Neutrophil (primary cell): ENCODE results near the gene COL5A2.

ENCODE experiments used
- H3K27ac ChIP-seq: fragments of 200-600 bp; sonication (generic); 2 replicates; pipeline ENCODE4 v1.5.1; 2016; ENCODE audit warnings: mild to moderate bottlenecking, moderate library complexity
- H3K27me3 ChIP-seq: fragments of 200-600 bp; sonication (generic); 2 replicates; pipeline ENCODE4 v1.6.0; 2016; ENCODE audit warnings: mild to moderate bottlenecking
- H3K36me3 ChIP-seq: fragments of 200-600 bp; sonication (generic); 2 replicates; pipeline ENCODE4 v1.5.1; 2017
- H3K4me1 ChIP-seq, 2 experiments: fragments of 200-600 bp in 1 of 2; sonication (generic) in 1 of 2; 1 replicate in 1 of 2; 2 replicates in 1 of 2; pipeline versions ENCODE4 v1.5.1 to v1.6.1; 2013 to 2016; ENCODE audit warnings: low read depth in 1 of 2, low read length in 1 of 2, mild to moderate bottlenecking in 1 of 2, moderate library complexity in 1 of 2; ENCODE audit not compliant: control insufficient read depth in 1 of 2, insufficient read depth in 1 of 2
- H3K4me3 ChIP-seq, 2 experiments: fragments of 200-600 bp in 1 of 2; sonication (generic) in 1 of 2; 1 replicate in 1 of 2; 2 replicates in 1 of 2; pipeline ENCODE4 v1.5.1; 2013 to 2016; ENCODE audit warnings: low read depth in 1 of 2, low read length in 1 of 2, mild to moderate bottlenecking in 1 of 2, moderate library complexity in 1 of 2
- H3K9me3 ChIP-seq: fragments of 200-600 bp; sonication (generic); 2 replicates; pipeline ENCODE4 v1.5.1; 2016
- TF ChIP-seq, protein P1 (sequence below): fragments of 200-600 bp; sonication (generic); IDR thresholded peaks from 2 replicates; pipeline ENCODE4 v1.5.1; 2016; ENCODE audit warnings: antibody characterized with exemption

COL5A2 gene

DNA sequence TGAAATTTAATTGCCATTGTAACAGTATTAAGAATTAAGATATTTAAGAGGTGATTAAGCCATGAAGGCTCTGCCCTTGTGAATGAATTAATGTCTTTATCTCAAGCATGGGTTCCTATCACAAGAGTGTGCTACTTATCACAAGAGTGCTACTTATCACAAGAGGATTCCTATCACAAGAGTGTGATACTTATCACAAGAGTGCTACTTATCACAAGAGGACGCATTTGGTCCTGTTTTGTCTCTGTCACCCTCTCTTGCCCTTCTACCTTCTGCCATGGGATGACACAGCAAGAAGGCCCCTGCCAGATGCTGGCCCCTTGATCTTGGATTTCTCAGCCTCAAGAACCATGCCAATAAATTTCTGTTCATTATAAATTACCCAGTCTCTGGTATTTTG lies 13.2 kb upstream of the COL5A2 start:
- Histone ChIP-seq H3K4me1 (no peaks in the 10 kb centered on the region), H3K4me3 (no peak overlapping the region)
- TF ChIP-seq, protein P1, sequence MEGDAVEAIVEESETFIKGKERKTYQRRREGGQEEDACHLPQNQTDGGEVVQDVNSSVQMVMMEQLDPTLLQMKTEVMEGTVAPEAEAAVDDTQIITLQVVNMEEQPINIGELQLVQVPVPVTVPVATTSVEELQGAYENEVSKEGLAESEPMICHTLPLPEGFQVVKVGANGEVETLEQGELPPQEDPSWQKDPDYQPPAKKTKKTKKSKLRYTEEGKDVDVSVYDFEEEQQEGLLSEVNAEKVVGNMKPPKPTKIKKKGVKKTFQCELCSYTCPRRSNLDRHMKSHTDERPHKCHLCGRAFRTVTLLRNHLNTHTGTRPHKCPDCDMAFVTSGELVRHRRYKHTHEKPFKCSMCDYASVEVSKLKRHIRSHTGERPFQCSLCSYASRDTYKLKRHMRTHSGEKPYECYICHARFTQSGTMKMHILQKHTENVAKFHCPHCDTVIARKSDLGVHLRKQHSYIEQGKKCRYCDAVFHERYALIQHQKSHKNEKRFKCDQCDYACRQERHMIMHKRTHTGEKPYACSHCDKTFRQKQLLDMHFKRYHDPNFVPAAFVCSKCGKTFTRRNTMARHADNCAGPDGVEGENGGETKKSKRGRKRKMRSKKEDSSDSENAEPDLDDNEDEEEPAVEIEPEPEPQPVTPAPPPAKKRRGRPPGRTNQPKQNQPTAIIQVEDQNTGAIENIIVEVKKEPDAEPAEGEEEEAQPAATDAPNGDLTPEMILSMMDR = no peak

DNA sequence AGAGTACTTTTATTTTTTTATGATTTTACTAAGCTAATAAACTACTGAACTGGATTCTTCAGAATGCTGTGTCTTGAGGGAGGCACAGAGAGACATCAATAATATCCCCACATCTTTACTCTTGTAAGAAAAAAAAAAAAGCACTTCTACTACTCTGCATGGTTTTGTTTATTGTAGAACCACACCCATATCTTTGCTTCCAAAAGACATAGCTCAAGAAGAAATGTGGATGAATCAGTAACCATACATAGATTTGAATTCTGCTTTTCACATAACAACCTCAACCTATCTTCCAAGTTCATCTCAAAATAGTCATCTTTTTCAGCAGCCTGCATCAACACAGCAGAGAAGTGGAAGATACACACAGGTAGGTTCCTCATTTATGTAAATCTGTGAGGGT lies 12.2 kb upstream of the COL5A2 start:
- H3K36me3 ChIP-seq = no peaks in the 10 kb centered on the region
- no peak overlapping the region for H3K27ac ChIP-seq
- TF ChIP-seq, protein P1 = no peak
- H3K27me3 ChIP-seq = no peaks in the 10 kb centered on the region
- no peaks in the 10 kb centered on the region for H3K4me1 ChIP-seq
- H3K9me3 ChIP-seq = no peaks in the 10 kb centered on the region
- H3K4me3 ChIP-seq = no peak overlapping the region

More for the DNA sequence above, 13.2 kb upstream of the COL5A2 start:
- Histone ChIP-seq H3K27ac (no peak overlapping the region), H3K36me3 (no peaks in the 10 kb centered on the region), H3K9me3 (no peaks in the 10 kb centered on the region), H3K27me3 (no peaks in the 10 kb centered on the region)

DNA sequence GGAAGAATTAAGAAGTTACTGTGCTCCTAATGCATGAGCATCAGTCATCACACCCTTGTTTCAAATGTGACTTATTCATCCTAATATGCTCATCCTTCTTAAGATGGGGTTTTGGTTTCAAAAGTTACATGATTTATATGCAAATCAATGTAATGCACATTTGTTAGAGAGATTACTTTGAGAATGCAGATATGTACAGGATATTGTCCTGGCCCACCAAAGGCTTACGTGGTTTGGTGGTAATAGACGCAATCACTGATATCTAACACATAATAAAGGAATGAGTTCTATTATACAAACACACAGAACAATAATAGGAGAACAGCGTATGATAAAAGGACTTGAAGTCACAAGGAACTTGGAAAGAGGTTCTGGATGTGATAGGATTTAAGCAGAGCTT lies 11.1 kb upstream of the COL5A2 start:
- TF ChIP-seq, protein P1 = no peak
- Histone ChIP-seq H3K36me3 (no peaks in the 10 kb centered on the region), H3K9me3 (no peaks in the 10 kb centered on the region), H3K4me3 (no peak overlapping the region), H3K27me3 (no peaks in the 10 kb centered on the region), H3K27ac (no peak overlapping the region), H3K4me1 (no peaks in the 10 kb centered on the region)

DNA sequence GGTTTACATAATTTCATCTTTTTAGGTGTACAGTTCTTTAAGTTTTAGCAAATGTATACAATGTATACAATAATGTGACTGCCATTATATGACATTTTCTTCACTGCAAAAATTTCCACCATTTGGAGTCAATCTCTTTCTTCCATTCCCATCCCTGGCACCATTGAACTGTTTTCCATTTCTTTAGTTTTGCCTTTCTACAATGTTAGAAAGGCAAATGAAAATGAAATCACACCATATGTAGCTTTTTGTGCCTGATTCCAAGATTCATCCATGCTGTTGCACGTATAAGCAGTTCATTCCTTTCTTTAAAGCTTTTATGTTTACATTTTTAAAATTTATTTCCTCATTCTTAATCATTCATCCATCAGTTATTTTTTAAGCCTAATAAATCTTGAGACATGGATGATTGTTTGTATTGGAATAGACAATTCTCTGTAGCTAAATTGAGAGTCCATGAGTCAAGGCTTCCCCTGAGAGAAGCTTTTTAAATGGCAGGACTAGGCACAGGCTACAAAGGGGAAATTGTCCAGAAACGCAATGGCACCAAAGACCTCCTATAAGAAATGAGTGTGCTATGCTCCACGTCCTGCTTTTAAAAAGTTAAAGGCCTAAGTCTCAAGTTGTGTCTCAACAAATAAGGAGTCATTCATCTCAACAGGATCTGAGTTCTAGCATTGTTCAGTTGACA lies 8.7 kb upstream of the COL5A2 start:
- Histone ChIP-seq H3K4me3 (no peak overlapping the region), H3K27me3 (no peaks in the 10 kb centered on the region), H3K36me3 (no peaks in the 10 kb centered on the region), H3K4me1 (no peaks in the 10 kb centered on the region), H3K9me3 (no peaks in the 10 kb centered on the region), H3K27ac (no peak overlapping the region)
- TF ChIP-seq, protein P1 = no peak

DNA sequence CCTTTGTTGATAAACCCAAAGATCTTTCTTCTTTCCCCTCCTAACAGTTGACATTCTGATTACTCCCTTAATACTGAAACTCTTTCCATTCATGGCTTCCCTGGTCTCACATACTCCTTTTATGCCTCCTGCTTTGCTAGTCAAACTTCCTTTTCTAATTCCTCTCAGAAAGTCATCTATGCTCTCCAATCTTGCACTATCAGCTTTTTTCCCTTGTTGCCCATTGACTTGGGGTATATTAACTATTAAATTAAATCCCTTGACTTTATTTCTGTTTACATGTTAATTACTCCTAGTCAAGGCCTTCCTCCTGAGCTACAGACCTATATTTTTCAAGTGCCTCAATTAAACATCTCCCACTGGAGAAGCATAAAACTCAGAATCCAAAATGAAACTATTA lies 3.6 kb upstream of the COL5A2 start:
- TF ChIP-seq, protein P1 = no peak
- H3K4me1 ChIP-seq = no peaks in the 10 kb centered on the region
- no peaks in the 10 kb centered on the region for H3K36me3 ChIP-seq
- H3K9me3 ChIP-seq = no peaks in the 10 kb centered on the region
- peaks cover 20% of the 10 kb centered on the region for H3K27me3 ChIP-seq
- H3K27ac ChIP-seq = no peak overlapping the region
- no peak overlapping the region for H3K4me3 ChIP-seq
